HL-60 (cell line): ENCODE results near the gene CCDC54.

Experiments
- DNase-seq, 2 experiments: peaks; one replicate each; pipeline ENCODE4 v3.0.0-alpha.2; 2010 to 2020; ENCODE audit warnings: low read depth in 1 of 2, low spot score in 1 of 2
- H3K27ac ChIP-seq: fragments of 250-450 bp; sonication (Bioruptor Pico); replicated peaks from 2 replicates; pipeline ENCODE4 v1.5.1; 2020; ENCODE audit warnings: mild to moderate bottlenecking, moderate library complexity
- H3K27me3 ChIP-seq: fragments of 250-450 bp; sonication (Bioruptor Pico); 2 replicates; pipeline ENCODE4 v1.5.1; 2021; ENCODE audit warnings: mild to moderate bottlenecking, moderate library complexity; ENCODE audit not compliant: insufficient read depth, poor library complexity, severe bottlenecking
- H3K4me3 ChIP-seq: replicated peaks from 2 replicates; pipeline ENCODE4 v1.5.1; 2011; ENCODE audit warnings: mild to moderate bottlenecking, control low read depth, low read length; ENCODE audit not compliant: insufficient read depth
- GABPA ChIP-seq: IDR thresholded peaks from 2 replicates; pipeline ENCODE4 v1.6.1; 2012; ENCODE audit warnings: low read depth
- POLR2AphosphoS5 ChIP-seq: IDR thresholded peaks from 2 replicates; pipeline ENCODE4 v1.6.1; 2012; ENCODE audit warnings: low read depth
- SPI1 ChIP-seq: IDR thresholded peaks from 2 replicates; pipeline ENCODE4 v1.6.1; 2012; ENCODE audit warnings: low read depth, mild to moderate bottlenecking, borderline replicate concordance
- TF ChIP-seq, protein P1 (sequence below): IDR thresholded peaks from one replicate; pipeline ENCODE4 v1.5.1; 2011; ENCODE audit warnings: low read length, control low read depth, inconsistent platforms; ENCODE audit not compliant: insufficient read depth
- TF ChIP-seq, protein P2 (sequence below): IDR thresholded peaks from 2 replicates; pipeline ENCODE4 v1.6.1; 2012; ENCODE audit warnings: low read depth; ENCODE audit not compliant: insufficient replicate concordance

The CCDC54 gene

DNA sequence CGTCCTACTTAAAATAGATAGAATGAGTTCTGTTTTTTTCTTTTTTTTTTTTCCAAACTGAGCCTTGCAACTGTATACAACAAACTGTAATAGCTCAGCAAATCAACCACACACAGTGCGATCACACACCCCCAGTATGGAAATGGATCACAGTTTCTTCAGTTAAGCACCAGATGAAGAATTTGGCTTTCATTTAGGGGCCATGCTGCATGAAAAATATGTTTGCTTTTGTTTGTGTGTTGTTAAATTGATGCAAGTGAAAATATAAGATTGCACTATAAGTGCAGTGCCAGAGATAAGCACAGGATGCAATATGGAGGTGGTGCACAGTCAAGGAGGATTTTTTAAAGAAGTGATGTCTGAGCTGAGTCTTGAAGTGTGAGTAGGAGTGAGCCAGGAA lies 17.8 kb downstream of the CCDC54 start:
- H3K4me3 ChIP-seq: no peak overlapping the region
- H3K27me3 ChIP-seq: no peaks in the 10 kb centered on the region
- no peak for DNase-seq
- no peak overlapping the region for H3K27ac ChIP-seq
- TF ChIP-seq, protein P1, sequence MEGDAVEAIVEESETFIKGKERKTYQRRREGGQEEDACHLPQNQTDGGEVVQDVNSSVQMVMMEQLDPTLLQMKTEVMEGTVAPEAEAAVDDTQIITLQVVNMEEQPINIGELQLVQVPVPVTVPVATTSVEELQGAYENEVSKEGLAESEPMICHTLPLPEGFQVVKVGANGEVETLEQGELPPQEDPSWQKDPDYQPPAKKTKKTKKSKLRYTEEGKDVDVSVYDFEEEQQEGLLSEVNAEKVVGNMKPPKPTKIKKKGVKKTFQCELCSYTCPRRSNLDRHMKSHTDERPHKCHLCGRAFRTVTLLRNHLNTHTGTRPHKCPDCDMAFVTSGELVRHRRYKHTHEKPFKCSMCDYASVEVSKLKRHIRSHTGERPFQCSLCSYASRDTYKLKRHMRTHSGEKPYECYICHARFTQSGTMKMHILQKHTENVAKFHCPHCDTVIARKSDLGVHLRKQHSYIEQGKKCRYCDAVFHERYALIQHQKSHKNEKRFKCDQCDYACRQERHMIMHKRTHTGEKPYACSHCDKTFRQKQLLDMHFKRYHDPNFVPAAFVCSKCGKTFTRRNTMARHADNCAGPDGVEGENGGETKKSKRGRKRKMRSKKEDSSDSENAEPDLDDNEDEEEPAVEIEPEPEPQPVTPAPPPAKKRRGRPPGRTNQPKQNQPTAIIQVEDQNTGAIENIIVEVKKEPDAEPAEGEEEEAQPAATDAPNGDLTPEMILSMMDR: no peak
- no peak for TF ChIP-seq SPI1
- TF ChIP-seq POLR2AphosphoS5: no peak
- TF ChIP-seq GABPA: no peak
- TF ChIP-seq, protein P2, sequence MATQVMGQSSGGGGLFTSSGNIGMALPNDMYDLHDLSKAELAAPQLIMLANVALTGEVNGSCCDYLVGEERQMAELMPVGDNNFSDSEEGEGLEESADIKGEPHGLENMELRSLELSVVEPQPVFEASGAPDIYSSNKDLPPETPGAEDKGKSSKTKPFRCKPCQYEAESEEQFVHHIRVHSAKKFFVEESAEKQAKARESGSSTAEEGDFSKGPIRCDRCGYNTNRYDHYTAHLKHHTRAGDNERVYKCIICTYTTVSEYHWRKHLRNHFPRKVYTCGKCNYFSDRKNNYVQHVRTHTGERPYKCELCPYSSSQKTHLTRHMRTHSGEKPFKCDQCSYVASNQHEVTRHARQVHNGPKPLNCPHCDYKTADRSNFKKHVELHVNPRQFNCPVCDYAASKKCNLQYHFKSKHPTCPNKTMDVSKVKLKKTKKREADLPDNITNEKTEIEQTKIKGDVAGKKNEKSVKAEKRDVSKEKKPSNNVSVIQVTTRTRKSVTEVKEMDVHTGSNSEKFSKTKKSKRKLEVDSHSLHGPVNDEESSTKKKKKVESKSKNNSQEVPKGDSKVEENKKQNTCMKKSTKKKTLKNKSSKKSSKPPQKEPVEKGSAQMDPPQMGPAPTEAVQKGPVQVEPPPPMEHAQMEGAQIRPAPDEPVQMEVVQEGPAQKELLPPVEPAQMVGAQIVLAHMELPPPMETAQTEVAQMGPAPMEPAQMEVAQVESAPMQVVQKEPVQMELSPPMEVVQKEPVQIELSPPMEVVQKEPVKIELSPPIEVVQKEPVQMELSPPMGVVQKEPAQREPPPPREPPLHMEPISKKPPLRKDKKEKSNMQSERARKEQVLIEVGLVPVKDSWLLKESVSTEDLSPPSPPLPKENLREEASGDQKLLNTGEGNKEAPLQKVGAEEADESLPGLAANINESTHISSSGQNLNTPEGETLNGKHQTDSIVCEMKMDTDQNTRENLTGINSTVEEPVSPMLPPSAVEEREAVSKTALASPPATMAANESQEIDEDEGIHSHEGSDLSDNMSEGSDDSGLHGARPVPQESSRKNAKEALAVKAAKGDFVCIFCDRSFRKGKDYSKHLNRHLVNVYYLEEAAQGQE: no peak

DNA sequence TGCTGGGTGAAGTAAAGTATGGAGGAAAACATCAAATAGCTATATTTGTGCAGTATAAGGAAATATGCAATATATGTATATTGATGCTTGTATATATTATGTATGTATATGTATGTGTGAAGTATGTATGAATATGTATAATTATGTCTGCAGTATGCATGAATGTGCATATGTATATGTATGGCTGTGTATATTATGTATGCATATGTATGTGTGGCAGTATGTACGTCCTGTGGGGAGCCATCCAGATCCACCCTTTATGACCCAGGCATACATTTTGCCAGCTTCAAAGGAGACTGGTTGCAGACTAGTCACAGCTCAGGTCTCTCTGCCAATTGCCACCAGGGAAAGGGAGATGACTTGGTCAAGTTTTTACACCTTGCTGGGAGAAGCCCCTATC lies 24.1 kb downstream of the CCDC54 start:
- DNase-seq: no peak
- no peak overlapping the region for H3K27ac ChIP-seq
- TF ChIP-seq SPI1 (no peak), POLR2AphosphoS5 (no peak), GABPA (no peak)
- TF ChIP-seq, protein P2: no peak
- TF ChIP-seq, protein P1: no peak

DNA sequence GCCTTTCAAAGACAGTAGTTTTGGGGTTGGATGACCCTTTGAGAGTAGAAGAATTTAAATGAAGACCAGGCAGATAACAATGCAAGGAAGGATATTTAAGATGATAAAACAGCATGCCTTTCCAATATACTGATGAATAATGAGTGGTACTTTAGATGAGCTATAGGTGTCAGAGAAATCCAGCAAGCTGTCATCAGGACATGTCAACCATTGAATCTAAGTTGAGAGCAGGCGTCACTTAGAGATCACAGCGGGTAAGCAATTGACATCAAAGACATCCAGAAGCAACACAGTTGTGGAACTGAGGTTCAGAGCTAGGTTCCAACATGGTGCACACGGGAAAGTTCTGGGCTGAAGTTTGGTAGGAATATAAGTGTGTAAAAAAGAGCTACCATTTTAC lies 25.0 kb downstream of the CCDC54 start:
- DNase-seq: no peak
- no peaks in the 10 kb centered on the region for H3K27me3 ChIP-seq
- H3K4me3 ChIP-seq: no peak overlapping the region
- TF ChIP-seq, protein P2: no peak
- TF ChIP-seq, protein P1: no peak
- no peak for TF ChIP-seq POLR2AphosphoS5
- no peak for TF ChIP-seq GABPA
- no peak for TF ChIP-seq SPI1
- no peak overlapping the region for H3K27ac ChIP-seq

More for the DNA sequence above, 24.1 kb downstream of the CCDC54 start:
- Histone ChIP-seq H3K27me3 (no peaks in the 10 kb centered on the region), H3K4me3 (no peak overlapping the region)
